ENCODE results near the gene C10orf67.

The C10orf67 gene

GRCh38 chr10:23345861-23346260 lies 1.3 kb upstream of the C10orf67 start:
- no peaks in the 10 kb centered on the region for H3K36me3 Mint-ChIP-seq (ENCODE audit: low read depth)
- no peak overlapping the region for H3K4me3 Mint-ChIP-seq
- peaks cover 9% of the 10 kb centered on the region for H3K27me3 Mint-ChIP-seq
- H3K27ac Mint-ChIP-seq: no peak overlapping the region
- H3K9me3 Mint-ChIP-seq: no peaks in the 10 kb centered on the region
- peaks cover 30% of the 10 kb centered on the region for H3K4me1 Mint-ChIP-seq (ENCODE audit: low read depth)

DNA sequence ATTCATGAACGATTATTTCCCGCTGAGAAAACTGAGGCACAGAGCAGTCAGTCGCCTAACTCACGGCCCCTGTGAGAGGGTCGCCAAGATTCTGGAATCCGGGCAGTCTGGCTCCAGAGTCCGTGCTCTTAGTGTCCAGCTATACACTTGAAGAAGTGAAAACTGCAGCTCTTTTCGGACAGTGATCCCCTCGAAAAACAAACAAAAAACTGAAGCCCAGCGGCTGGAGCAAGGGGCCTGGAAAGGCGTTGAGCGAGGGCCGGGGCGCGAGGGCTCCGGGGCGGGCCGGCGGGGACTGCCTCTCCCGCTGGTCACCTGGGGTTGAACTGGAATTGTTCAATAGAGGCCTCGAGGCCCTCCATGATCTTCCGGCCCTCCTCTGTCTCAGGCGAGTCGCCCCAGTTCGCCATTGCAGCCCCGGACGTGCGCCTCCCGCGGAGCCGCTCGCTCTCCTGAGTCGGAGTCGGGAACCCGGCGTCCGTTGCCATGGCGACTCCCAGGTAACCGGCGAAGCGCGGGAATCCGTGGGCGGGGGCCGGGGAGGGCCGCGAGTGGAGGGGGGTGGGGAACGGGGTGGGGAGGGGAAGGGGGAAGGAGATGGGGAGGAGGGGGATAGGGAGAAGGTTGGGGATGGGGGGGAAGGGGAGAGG lies 881 bp downstream of the C10orf67 start:
- no peak overlapping the region for H3K27ac Mint-ChIP-seq
- no peaks in the 10 kb centered on the region for H3K9me3 Mint-ChIP-seq
- no peaks in the 10 kb centered on the region for H3K36me3 Mint-ChIP-seq (ENCODE audit: low read depth)
- peak overlapping the region; percentile 66 for H3K4me3 Mint-ChIP-seq
- H3K4me1 Mint-ChIP-seq (ENCODE audit: low read depth): peaks cover 46% of the 10 kb centered on the region
- peaks cover 9% of the 10 kb centered on the region for H3K27me3 Mint-ChIP-seq

DNA sequence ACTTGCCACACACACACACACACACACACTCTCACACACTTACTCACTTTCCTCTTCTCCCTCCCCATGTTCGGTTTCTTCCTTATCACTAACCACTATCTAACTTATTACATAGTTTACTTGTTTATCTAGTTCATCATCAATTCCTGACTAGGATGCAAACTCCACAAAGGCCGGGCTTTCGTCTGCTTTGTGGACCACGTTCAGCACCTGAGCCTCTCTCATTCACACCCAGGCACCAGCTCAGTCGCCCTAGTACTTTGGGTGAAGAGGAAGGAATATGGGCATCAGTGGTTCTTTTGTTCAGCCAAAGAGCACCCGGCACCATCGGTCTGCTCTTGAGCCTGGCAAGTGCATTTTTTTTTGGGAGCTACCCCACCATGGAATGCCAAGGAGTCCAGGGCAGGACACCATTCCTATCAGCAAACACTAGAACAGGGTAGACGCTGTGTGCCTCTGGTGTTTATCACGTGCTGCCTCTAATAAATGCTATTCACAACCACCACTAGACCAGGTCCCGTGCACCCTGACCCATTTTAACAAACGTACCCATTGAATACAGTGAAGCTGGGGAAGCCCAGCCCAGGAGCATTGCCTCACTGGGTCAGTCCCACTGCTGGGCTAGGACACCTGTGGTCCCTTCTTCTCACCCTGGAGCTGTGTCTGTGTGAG lies 2.2 kb downstream of the C10orf67 start:
- Mint-ChIP-seq H3K36me3 (ENCODE audit: low read depth) (no peaks in the 10 kb centered on the region), H3K27me3 (peaks cover 4% of the 10 kb centered on the region), H3K4me3 (no peak overlapping the region), H3K9me3 (no peaks in the 10 kb centered on the region), H3K4me1 (ENCODE audit: low read depth) (peaks cover 57% of the 10 kb centered on the region), H3K27ac (peak overlapping the region; percentile 28)

DNA sequence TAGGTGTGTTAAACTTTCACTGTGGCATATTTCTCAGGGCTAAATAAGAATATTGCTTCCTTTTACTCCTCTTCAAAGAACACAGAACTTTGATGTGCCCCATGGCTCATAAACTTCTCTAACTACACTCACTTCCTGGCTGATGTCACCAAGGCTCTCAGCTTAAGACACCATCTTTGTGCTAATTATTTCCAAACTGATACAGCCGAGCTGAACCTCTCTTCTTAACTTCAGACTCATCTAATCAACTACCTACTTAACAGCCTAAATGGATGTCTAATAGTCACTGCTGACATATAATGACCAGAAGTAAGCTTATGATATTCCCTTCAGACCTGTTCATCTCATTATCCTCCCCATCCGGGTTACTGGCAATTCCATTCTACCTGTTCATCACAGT lies 3.6 kb downstream of the C10orf67 start:
- Mint-ChIP-seq H3K4me1 (ENCODE audit: low read depth) (peaks cover 69% of the 10 kb centered on the region), H3K36me3 (ENCODE audit: low read depth) (no peaks in the 10 kb centered on the region), H3K27ac (peak overlapping the region; percentile 71), H3K4me3 (peak overlapping the region; percentile 5), H3K27me3 (peaks cover 4% of the 10 kb centered on the region), H3K9me3 (no peaks in the 10 kb centered on the region)

DNA sequence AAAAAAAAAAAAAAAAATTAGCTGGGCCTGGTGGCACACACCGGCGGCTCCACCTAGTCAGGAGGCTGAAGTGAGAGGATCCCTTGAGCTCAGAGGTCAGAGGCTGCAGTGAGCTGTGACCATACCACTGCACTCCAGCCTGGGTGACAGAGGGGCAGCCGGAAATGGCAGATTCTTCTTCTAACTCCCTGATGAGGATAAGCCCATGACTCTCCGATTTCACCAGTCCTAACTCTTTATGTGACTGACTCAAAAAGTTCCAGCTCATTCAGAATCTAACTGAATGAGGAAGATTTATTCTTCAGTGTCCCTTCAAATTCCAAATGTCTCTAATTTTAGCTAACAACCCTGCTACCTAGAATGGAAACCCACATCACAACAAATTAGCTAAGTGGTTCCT lies 4.2 kb downstream of the C10orf67 start:
- peak overlapping the region; percentile 80 for H3K27ac Mint-ChIP-seq

GRCh38 chr10:23338886-23339285 lies 5.7 kb downstream of the C10orf67 start:
- no peak overlapping the region for H3K27ac Mint-ChIP-seq
- no peaks in the 10 kb centered on the region for H3K27me3 Mint-ChIP-seq
- H3K4me1 Mint-ChIP-seq (ENCODE audit: low read depth): peaks cover 83% of the 10 kb centered on the region
- no peaks in the 10 kb centered on the region for H3K9me3 Mint-ChIP-seq
- H3K36me3 Mint-ChIP-seq (ENCODE audit: low read depth): no peaks in the 10 kb centered on the region
- H3K4me3 Mint-ChIP-seq: no peak overlapping the region

More for the DNA sequence above, 4.2 kb downstream of the C10orf67 start:
- Mint-ChIP-seq H3K36me3 (ENCODE audit: low read depth) (no peaks in the 10 kb centered on the region), H3K9me3 (no peaks in the 10 kb centered on the region), H3K4me3 (no peak overlapping the region), H3K4me1 (ENCODE audit: low read depth) (peaks cover 75% of the 10 kb centered on the region), H3K27me3 (peaks cover 4% of the 10 kb centered on the region)

- Mint-ChIP-seq H3K4me1 (ENCODE audit: low read depth) (peaks cover 83% of the 10 kb centered on the region), H3K27me3 (no peaks in the 10 kb centered on the region), H3K36me3 (ENCODE audit: low read depth) (no peaks in the 10 kb centered on the region), H3K9me3 (no peaks in the 10 kb centered on the region), H3K27ac (peak overlapping the region; percentile 71), H3K4me3 (no peak overlapping the region)
These were observed 6.3 kb downstream of the C10orf67 start for GRCh38 chr10:23338155-23338828.

- Mint-ChIP-seq H3K9me3 (no peaks in the 10 kb centered on the region), H3K4me1 (ENCODE audit: low read depth) (peaks cover 82% of the 10 kb centered on the region), H3K27ac (peak overlapping the region; percentile 71), H3K4me3 (no peak overlapping the region), H3K27me3 (no peaks in the 10 kb centered on the region), H3K36me3 (ENCODE audit: low read depth) (no peaks in the 10 kb centered on the region)
These were observed 7.0 kb downstream of the C10orf67 start for GRCh38 chr10:23337616-23338015.

- Mint-ChIP-seq H3K27me3 (peaks cover 4% of the 10 kb centered on the region), H3K27ac (peak overlapping the region; percentile 73), H3K4me3 (peak overlapping the region; percentile 7), H3K36me3 (ENCODE audit: low read depth) (no peaks in the 10 kb centered on the region), H3K9me3 (no peaks in the 10 kb centered on the region), H3K4me1 (ENCODE audit: low read depth) (peaks cover 44% of the 10 kb centered on the region)
These were observed 12.9 kb downstream of the C10orf67 start for GRCh38 chr10:23331567-23332301.

DNA sequence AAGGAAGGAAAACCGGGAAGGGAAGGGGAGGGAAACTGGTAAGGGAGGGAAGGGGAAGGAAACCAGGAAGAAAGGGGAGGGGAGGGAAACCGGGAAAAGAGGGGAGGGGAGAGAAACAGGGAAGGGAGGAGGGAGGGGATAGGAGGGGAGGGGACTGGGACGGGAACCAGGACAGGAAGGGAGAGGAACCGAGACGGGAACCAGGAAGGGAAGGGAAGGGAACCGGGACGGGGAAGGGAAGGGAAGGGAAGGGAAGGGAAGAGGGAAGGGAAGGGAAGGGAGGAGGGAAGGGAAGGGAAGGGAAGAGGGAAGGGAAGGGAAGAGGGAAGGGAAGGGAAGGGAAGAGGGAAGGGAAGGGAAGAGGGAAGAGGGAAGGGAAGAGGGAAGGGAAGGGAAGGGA lies 13.6 kb downstream of the C10orf67 start:
- Mint-ChIP-seq H3K36me3 (ENCODE audit: low read depth) (no peaks in the 10 kb centered on the region), H3K9me3 (no peaks in the 10 kb centered on the region), H3K27me3 (peaks cover 11% of the 10 kb centered on the region), H3K27ac (peak overlapping the region; percentile 85), H3K4me3 (no peak overlapping the region), H3K4me1 (ENCODE audit: low read depth) (peaks cover 38% of the 10 kb centered on the region)

- no peaks in the 10 kb centered on the region for H3K9me3 Mint-ChIP-seq
- H3K36me3 Mint-ChIP-seq (ENCODE audit: low read depth): no peaks in the 10 kb centered on the region
- H3K27me3 Mint-ChIP-seq: peaks cover 25% of the 10 kb centered on the region
- H3K4me1 Mint-ChIP-seq (ENCODE audit: low read depth): peaks cover 17% of the 10 kb centered on the region
- no peak overlapping the region for H3K4me3 Mint-ChIP-seq
- no peak overlapping the region for H3K27ac Mint-ChIP-seq
These were observed 17.9 kb downstream of the C10orf67 start for GRCh38 chr10:23326544-23327307.

GRCh38 chr10:23325132-23325531 lies 19.5 kb downstream of the C10orf67 start:
- Mint-ChIP-seq H3K27me3 (peaks cover 25% of the 10 kb centered on the region), H3K36me3 (ENCODE audit: low read depth) (no peaks in the 10 kb centered on the region), H3K4me3 (no peak overlapping the region), H3K4me1 (ENCODE audit: low read depth) (peaks cover 11% of the 10 kb centered on the region), H3K27ac (no peak overlapping the region), H3K9me3 (no peaks in the 10 kb centered on the region)

DNA sequence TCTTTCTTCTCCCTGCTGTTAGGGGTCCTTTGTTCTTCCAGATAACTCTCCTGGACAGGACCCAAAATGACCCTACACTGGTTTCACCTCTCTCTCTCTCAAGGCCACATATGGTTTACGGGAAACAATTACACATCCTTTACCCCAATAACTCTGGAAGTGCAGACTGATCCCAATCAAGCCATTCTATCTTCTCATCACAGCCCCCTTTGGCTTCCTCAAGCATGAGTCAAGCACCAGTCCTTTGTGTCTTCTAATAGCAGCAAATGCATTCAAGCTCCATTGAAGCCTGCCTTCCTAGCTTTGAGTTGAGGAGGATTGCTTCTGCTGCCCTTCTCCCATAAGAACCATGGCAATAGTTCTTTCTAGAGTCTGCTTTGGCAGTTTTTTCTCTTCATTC lies 20.2 kb downstream of the C10orf67 start:
- Mint-ChIP-seq H3K4me1 (ENCODE audit: low read depth) (peaks cover 11% of the 10 kb centered on the region), H3K27ac (peak overlapping the region; percentile 10), H3K27me3 (peaks cover 25% of the 10 kb centered on the region), H3K4me3 (no peak overlapping the region), H3K9me3 (no peaks in the 10 kb centered on the region), H3K36me3 (ENCODE audit: low read depth) (no peaks in the 10 kb centered on the region)

DNA sequence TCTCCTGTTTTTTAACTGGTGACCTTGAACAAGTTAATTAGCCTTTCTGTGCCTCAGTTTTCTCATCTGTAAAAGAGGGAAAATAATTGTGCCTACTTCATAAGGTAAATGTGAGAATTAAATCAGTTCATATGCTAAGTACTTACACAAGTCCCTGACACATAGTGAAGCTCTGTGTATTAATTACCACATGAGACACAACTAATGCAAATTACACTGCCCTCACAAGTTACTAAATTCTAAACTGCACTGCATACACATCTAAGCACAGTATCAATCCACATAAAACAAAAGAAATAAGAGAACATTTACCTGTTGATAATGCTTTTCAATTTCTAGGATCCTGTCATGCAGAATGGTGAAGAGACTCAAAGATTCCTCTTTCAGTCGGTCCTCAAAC lies 22.5 kb downstream of the C10orf67 start:
- Mint-ChIP-seq H3K4me3 (no peak overlapping the region), H3K4me1 (ENCODE audit: low read depth) (peaks cover 11% of the 10 kb centered on the region), H3K27me3 (peaks cover 21% of the 10 kb centered on the region), H3K9me3 (no peaks in the 10 kb centered on the region), H3K27ac (no peak overlapping the region), H3K36me3 (ENCODE audit: low read depth) (no peaks in the 10 kb centered on the region)

Measured in stimulated activated naive CD8-positive, alpha-beta T cell treated with anti-CD3 and anti-CD28 coated beads, Interleukin-15, Interleukin-2, amounts not matched to agents 100 ng/mL and 50 ng/mL, for 24 hours (primary cell).